Stimulated activated CD4-positive, alpha-beta T cell treated with anti-CD3 and anti-CD28 coated beads, Interleukin-2, amount 100 ng/mL, for 4 hours (primary cell): ENCODE results near the gene TOB1.
"Not testable (repeated sequence)": the region's sequence is repeated elsewhere in the genome, so short reads cannot be mapped to it uniquely, and the experiment has no call there.

ENCODE experiments used
- DNase-seq: peaks from one replicate; pipeline ENCODE4 v3.0.0-alpha.2; 2020; ENCODE audit warnings: low read depth

The TOB1 gene

DNA sequence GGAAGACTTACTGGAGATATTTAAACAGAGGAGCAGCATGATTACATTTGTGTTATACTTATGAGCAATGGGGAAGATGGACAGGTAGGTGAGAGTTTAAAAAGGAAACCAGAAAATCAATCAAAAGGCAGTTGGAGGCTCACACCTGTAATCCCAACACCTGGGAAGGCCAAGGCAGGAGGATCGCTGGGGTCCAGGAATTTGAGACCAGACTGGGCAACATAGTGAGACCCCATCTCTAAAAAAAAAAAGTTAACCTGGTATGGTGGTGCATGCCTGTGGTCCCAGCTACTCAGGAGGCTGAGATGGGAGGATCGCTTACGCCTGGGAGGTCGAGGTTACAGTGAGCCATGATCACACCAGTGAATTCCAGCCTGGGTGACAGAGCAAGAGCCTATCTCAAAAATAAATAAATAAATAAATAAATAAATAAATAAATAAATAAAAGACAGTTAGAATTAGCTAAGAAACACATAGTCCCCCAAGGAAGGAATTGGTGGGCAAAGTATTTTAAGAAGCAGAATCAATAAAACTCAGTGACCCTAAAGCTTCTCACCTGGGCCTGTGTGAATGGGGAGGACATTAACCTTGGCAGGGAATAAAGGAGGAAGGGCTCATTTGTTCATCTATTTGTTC, 32.3 kb upstream of the TOB1 start:
- DNase-seq = no peak

DNA sequence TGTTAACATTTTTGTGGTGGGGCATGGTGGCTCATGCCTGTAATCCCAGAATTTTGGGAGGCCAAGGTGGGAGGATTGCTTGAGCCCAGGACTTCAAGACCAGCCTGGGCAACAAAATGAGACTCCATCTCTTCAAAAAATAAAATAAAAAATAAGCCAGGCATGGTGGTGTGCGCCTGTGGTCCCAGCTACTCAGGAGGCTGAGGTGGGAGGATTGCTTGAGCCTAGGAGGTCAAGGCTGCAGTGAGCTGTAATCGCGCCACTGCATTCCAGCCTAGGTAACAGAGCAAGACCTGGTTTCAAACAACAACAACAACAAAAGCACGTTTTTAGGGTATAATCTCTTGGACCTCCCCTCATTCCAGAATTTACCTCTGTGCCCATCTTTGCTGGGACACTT, 28.4 kb upstream of the TOB1 start:
- DNase-seq = not testable (repeated sequence)

DNA sequence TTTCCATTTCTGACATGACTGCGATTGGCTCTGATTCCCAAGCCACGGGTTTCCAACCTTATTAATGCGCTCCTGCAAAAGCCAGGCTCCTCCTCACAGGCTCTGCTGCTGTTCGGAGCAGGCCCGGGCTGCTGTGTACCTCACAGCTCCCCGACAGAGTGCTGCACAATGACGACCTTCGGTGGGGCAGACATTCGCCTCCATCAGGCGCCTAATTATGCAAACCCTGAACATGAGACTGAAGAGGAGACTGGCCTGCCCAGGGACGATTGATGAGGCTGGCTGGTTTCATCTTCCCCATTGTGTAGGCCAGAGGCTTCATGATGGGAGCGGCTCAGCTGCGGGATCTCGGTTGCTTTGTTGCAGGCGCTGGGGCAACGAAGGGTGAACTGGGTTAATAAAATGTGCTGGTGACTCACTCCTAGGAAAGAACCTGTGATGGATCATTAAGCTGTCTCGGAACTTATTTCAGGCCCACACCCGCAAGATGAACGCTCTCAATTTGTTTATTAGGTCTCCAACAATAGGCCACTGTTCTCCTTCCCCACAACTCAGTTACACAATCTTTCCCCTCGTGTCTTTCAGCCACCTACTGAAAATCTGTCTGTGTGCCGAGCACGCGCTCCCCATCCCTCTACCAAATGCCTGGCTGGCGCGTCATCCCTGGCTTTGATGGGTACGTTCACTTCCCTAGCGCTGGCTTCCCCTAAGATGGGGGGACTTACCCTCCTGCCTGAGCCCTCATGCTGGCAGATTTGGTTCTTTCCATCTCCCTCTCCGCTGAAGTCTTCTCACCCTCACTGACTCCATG, 27.2 kb upstream of the TOB1 start:
- no peak for DNase-seq

GRCh38 chr17:50892101-50892776, 26.1 kb upstream of the TOB1 start:
- DNase-seq = no peak

DNA sequence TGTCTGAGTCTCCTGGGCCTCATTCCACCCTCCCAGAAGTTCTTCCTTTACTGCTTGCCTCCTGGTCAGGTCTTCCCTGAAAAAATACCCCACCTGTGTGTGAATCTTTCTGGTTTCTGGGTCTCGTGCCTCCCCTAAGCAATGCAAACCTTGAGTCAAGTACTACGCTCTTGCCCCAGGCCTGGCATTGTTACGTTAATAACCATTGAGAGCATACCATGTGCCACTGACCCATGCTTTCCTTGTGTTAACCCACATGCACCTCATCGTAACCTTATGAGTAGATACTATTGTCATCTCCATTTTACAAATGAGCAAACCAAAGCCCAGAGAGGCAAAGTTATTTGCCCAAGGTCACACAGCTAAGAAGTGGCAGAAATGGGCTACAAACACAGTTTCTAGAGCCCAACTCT, 25.4 kb upstream of the TOB1 start:
- no peak for DNase-seq

DNA sequence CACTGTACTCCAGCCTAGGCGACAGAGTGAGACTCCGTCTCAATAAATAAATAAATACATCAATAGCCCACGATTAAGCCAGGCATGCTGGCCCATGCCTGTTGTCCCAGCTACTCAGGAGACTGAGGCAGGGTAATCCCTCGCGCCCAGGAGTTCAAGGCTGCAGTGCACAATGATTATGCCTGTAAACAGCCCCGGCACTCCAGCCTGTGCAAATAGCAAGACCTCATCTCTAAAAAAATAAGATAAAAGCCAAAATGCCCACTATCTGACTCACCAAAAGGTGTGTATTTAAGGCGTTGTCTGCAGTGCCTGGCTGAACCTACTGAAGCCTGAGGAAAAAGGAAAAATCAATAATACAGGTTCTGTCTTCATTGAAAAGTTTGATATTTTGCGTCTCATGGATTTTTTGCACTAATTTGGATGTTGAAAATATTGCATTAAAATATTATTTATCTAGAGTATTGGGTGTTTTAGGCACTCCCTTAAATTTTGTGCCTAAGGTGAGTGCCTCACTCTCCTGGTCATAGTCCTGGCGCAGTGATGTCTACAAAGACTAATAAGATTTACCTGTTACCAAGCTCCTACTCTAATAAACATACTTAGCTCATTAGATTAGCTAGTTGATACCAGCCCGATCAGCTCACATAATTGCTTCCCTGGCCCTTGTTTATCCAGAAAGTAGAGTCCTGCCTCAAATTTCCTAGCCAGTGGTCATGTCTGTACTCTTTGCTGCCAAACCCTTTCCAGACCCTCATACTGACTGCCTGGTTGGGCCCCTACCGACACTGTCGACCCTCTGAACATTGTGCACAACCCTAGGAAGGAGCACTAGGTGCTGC, 24.7 kb upstream of the TOB1 start:
- DNase-seq = no peak

- no peak for DNase-seq
Observed at GRCh38 chr17:50889528-50890118, 23.5 kb upstream of the TOB1 start.

DNA sequence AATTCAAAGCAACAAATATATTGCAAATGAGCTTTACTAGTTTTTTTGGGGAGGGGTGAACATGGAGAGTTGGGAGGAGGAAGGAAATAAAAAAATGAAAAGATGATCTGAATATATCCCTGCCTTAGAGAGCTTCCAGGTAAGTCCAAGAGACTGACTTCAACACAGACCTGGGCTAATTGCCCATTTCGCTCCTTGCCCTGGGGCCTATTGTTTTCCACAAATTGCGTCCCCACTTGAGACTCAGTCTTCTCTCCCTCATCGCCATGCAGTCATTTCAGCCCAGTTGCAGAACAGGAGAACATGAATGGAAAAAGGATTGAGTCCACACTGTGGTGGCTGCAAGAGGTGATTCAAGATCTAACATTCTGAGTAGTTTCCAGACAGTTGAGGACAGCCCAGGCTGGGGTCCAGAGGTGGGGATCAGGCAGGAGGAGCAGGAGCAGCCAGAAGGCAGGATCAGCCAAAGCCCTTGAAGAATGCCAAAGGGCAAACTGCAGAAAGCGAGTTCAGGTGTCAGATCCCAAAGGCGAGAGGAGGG, 21.6 kb upstream of the TOB1 start:
- DNase-seq = no peak

- no peak for DNase-seq
Observed at GRCh38 chr17:50884439-50885311, 18.5 kb upstream of the TOB1 start.

- DNase-seq = no peak
Observed at GRCh38 chr17:50883850-50884438, 17.8 kb upstream of the TOB1 start.

GRCh38 chr17:50882851-50883250, 16.7 kb upstream of the TOB1 start:
- DNase-seq = no peak

DNA sequence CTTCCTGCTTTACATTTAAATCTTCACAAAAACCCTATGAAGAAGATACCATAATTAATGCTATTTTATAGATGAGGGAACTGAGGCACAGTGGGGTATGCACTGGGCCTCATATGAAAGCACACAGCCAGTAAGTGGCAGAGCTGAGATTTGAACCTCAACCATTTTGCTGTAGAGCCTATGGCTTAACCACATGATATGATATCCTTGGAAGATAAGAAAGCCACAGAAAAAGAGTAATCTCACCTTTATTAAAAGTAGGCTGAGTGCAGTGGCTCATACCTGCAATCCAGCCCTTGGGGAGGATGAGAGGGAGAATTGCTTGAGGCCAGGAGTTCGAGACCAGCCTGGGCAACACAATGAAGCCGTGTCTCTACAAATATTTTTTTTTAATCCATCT, 15.0 kb upstream of the TOB1 start:
- DNase-seq = no peak

DNA sequence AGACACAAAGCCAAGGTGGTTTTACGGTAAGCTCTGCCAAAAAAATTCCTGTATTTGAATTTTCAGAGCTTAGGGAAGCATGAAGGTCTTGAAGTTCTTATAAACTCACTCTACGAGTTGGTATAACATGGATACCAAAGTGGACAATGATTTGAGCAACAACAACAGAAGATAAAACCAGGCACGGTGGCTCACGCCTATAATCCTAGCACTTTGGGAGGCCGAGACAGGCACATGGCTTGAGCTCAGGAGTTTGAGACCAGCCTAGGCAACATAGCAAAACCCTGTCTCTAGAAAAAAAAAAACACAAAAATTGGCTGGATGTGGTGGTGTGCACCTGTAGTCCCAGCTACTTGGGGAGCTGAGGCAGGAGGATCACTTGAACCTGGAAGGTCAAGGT, 12.9 kb upstream of the TOB1 start:
- no peak for DNase-seq

DNA sequence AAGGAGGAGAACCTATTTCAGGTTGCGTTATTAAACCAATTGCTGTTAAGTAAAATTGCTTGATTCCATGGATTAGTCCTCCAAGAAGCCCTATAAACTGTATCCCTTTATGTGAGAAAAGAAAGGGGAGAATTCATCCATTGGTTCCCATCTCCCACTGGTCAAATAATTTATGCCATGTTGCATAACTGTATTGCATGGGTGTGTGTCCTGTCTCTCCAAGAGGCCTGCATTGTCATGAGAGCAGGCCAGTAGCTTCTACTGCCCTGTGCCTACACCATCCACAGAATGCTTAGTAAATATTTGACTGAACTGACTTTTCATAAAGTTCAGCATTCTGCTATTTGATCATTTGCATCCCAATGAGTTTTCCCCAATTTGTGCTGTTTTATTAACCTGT, 11.7 kb upstream of the TOB1 start:
- no peak for DNase-seq

DNA sequence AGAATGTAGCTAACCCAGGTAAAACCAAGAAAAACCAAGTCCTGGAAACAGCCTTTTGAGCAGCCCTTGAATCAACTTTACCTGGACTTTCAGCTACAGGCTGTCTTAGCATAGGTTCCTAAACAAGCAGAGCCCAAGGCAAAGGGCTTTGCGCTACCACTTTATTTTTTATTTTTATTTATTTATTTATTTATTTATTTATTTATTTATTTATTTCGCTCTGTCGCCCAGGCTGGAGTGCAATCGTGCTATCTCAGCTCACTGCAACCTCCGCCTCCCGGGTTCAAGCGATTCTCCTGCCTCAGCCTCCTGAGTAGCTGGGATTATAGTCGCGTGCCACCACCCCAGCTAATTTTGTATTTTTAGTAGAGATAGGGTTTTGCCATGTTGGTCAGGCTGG, 10.9 kb upstream of the TOB1 start:
- DNase-seq = not testable (repeated sequence)

DNA sequence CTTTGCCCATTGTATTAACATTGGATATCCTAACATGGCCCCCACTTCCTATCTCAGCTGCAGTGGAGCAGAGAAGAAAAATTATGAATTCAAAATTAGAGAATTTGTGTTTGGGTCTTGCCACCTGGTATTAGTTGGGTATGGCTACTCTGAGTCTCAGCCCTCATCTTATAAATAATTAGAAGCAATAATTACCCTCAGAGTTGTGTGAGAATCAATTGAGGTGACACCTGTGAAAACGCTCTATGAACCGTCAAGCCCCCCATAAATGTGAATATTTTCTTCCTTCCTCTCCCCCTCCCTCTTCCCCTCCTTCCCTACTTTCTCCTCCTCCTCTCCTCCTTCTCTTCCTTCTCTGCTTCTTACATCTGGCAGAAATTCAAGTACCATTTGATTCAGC, 8.9 kb upstream of the TOB1 start:
- DNase-seq = no peak

GRCh38 chr17:50872710-50873424, 6.7 kb upstream of the TOB1 start:
- peak; percentile 50 for DNase-seq

- DNase-seq = no peak
Observed at GRCh38 chr17:50871898-50872297, 5.7 kb upstream of the TOB1 start.

DNA sequence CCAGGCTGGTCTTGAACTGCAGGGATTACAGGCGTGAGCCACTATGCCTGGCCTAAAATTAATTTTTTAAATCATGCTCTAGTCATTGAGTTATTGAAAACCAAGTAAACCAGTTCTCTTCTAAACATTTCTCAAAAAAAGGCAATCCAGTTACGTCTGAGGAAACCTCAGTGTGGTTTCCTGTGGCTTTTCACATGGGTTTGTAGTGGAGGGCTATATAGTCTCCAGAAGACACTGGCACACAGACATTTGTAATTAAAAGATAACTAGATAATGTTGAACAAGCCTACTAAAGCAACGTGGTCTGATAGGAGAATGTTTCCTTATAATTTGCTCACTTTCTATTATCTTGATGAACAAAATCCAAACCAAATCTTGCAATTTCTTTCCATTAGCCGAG, 5.2 kb upstream of the TOB1 start:
- DNase-seq = peak; percentile 17

DNA sequence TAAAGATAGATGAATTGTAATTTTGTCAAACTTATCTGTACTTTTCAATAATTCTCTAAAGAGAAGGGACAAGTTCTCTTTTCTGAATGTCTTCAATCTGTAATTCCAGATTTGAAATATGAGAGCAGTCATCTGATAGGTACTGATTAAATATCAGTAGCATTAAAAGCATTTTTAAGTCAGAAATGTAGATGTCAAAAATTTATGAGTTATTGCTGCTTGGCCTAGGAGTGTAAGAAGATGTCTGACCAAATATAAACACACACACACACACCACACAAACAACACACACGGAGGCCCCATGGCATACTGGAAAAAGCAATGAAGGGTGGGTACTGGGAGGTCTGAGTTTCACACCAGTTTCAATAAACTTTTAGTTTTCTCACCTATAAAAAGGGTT, 2.4 kb upstream of the TOB1 start:
- no peak for DNase-seq
